HuH-7 (cell line): Measurements from ENCODE around the gene E2F6.

Experiments
- DNase-seq: peaks from one replicate; pipeline ENCODE4 v3.0.0; 2011; ENCODE audit warnings: low spot score

Gene E2F6

DNA sequence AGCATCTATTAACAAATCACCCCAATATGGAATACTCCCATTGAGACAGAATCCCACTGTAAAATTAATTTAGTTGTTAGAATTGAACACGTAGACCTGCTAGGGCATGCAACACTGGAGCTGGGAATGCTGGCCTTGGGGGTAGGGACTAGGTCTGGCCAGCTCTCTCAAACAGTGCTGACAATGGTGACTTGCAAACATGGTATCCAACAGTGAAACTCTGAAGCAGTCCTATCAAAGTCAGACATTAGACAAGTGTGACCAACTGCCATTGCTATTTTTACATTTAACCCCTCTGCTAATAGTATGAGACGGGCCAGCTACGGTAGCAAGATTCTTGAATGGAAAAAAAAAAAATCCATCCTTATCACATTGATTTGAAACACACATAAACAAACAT is 7.2 kb downstream of the E2F6 start:
- no peak for DNase-seq

- no peak for DNase-seq
Observed at GRCh38 chr2:11457935-11458334, 8.0 kb downstream of the E2F6 start.

DNA sequence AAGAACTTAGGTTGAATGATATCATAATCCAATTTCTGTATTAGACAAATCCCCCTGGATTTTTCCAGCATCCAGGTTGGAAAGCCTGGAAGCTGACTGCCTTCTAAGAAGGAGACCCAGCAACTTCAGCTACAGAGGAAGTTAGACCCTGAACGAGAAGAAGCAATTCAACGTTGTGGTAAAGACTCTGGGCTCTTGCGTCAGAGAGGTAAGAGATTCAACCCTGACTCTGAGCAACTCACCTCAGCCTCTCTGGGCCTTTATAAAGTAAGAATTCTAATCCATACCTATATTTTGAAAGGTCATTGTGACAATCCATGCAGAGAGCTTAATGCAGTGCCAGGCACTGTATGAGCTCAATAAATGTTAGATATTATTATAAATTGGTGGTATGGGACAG is 9.7 kb downstream of the E2F6 start:
- no peak for DNase-seq

GRCh38 chr2:11454824-11455223 is 11.1 kb downstream of the E2F6 start:
- DNase-seq = no peak

DNA sequence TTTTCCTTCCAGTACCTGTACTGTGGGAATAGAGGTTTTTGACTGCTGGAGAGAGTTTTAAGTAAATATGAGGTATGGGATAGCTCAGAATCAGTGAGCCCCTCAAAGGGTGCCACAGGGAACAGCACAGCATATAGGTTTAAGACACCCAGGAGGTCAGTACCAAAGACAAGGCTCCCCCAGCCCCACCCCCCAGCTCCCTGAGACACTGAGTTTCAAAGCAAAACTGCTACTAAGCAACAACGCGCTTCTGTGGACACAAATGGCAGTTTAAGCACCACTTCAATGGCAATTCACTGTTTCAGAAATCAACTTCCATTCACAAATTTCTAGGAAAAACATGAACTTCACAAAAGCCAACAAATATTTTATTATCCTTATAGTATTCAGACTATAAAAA is 15.2 kb downstream of the E2F6 start:
- DNase-seq = no peak

GRCh38 chr2:11446733-11447248 is 19.2 kb downstream of the E2F6 start:
- DNase-seq = peak; percentile 40

DNA sequence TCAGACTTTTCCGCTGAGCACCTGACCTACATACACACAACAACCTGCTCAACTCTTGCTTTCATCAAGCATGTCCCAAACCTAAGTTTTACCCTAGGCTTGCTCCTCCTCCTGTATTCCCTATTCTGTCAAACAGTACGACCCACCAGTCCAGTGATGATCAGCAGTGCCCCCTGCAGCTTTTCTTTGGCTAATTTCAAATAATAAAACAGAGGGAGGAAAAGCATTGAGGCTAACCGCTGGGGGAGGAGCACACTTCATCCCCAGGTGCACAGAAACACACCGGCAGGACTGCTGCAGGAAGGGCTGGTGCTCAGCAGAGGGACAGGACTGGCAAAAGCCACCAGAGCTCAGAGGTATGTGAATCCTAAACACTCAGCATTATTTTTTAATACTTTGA is 21.2 kb downstream of the E2F6 start:
- no peak for DNase-seq

DNA sequence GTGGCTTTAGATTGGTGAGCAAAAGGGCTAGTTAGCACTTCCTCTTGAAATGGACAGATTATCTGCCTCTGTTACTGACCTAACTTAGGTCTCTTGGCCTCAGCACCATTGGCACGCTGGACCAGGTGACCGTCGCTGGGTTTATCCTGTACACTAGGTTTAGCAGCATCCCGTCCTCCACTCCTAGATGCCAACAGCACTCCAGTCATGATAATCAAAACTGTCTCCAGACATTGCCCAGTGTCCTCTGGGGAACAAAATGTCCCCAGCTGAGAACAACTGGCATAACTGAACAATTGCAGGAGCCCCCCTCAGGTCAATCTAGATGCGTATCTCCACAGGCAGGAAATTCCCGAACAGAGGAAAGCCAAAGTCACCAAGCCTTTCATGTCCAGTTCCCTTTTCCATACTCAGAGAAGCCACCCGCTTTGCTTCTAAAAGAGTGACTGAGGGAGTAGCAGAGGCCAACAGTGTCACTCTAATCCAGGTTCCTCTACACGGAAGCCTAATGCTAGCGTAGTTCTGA is 27.3 kb downstream of the E2F6 start:
- DNase-seq = no peak

- DNase-seq = no peak
Observed at GRCh38 chr2:11437602-11438001, 28.4 kb downstream of the E2F6 start.

- DNase-seq = no peak
Observed at GRCh38 chr2:11435036-11435435, 30.9 kb downstream of the E2F6 start.

DNA sequence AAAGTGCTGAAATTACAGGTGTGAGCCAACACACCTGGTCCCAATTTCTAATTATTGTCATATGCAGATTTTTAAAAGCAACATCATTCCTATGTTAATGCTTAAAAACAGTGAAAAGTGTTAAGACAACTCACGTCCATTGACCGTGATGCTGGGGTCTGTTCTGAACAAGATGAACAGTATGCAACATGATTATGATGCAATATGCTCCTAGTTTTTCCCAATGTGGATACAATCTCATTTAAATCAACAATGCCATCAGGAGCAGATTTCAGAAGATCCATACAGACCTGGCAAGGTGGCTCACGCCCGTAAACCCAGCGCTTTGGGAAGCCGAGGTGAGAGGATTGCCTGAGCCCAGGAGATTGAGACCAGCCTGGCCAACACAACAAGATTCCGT is 31.5 kb downstream of the E2F6 start:
- DNase-seq = no peak

GRCh38 chr2:11433822-11434221 is 32.1 kb downstream of the E2F6 start:
- no peak for DNase-seq

DNA sequence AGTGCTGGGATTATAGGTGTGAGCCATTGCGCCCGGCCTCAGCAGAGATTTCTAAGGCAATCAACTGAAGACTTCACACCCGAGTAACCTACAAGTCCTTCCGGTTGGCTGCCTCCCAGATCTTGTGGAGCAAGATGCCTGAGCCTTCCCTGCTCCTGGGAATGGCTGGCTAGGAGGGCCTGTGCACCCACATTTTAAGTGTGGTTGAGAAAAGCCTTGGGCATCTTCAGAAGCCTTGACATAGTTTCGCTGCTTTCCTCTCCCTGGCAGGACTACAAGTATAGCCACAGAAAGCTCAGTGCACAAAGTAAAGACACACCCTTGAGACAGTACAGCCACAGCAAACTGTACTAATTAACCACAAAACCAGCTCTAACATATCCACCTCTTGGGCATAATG is 35.2 kb downstream of the E2F6 start:
- DNase-seq = no peak

GRCh38 chr2:11427224-11427623 is 38.7 kb downstream of the E2F6 start:
- no peak for DNase-seq

GRCh38 chr2:11422901-11423435 is 43.0 kb downstream of the E2F6 start:
- no peak for DNase-seq

- no peak for DNase-seq
Observed at GRCh38 chr2:11422491-11422865, 43.5 kb downstream of the E2F6 start.

- DNase-seq = no peak
Observed at GRCh38 chr2:11421863-11422490, 44.0 kb downstream of the E2F6 start.

- no peak for DNase-seq
Observed at GRCh38 chr2:11420671-11421070, 45.3 kb downstream of the E2F6 start.

DNA sequence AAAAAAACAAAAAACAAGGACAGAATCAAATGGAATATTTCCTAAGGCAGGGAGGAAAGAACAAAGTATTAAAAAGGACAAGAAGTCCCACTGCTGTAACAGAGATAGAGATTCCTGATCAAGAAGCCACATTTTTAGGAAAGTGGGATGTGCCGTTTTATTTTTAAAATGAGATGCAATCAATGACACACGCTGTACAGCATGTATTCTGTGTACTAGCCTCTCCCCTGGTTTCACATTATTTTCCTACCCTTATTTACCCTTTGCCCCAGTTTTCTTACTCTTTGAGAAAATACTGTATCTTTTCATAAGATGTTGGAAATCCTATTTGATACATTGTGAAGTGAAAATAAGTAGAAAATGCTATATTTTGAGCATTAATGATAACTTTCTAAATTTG is 45.8 kb downstream of the E2F6 start:
- no peak for DNase-seq

DNA sequence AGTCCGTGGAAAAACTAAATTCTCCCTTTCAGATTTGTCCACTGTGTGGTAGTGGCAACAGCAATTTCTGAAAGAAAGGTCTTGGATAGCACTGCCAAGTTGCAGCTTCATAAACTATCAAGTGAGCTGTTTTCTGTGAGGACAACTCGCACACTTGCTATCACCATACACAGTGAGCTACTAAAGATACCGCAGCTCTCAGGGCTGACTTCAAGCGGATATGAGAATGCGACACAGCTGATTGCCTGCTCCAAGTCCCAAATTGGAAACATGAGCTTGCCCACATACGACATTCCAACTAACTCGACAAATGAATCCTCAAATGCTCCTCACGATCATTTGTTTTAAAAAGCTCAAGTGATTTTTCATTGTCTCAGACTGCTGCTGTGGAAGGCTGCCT is 46.2 kb downstream of the E2F6 start:
- no peak for DNase-seq

DNA sequence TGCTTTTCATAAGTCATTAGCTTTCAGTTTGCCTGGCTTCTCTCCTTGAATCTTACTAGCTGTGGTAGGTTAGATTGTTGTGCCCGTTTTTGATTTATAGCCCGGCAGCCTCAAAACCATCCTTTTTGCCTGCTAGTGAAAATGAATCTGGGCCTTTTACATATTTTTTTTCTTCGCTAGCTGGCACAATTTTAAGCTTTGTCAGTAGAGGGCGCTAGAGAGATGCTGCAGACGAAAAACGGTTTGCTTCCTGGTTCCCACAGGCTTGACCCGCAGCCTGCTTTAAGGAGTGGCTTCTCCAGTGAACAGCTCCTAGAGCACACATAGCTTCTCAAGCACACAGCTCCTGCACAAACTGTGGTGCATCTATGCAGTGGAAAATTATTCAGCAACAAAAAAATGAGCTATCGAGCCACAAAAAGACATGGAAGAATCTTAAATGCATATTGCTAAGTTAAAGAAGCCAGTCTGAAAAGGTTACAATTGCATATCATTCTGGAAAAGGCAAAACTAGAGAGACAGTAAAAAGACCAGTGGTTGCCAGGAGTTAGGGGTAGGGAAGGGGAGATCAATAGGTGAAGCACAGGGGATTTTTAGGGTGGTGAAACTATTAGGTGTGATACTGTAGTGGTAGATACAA is 47.9 kb downstream of the E2F6 start:
- peak; percentile 34 for DNase-seq

DNA sequence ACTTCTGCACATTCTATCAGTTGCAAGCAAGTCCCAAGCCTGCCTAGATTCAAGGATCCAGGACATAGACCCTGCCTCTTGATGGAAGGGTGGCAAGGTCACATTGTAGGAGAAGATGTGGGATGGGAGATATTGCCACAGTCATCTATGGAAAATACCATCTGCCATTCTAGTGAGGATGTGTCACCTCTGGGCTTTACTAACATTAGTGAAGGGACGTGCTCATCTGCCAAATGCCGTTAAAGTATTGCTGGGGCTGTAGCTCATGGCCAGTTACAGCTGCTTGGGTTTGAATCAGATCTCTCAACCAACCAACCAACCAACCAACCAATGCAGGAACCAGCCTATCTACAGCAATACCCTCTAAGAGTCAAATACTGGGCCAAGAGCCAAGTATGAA is 49.0 kb downstream of the E2F6 start:
- DNase-seq = no peak

DNA sequence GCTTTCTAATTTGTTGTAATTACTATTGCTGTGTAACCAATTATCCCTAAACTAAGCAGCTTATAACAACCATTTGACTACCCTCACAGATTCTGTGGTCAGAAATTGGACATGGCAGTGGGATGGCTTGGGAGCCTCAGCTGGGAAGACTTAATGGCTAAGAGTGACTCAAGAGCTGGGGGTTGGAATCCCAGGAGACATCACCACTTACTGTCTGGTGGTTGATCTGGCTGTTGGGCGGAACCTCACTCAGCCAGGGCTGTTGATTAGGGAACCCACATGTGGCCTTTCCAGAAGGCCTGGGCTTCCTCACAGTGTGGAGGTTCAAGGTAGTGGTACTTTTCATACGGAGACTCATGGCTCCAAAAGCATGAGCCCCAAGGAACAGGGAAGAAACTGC is 49.8 kb downstream of the E2F6 start:
- no peak for DNase-seq
